Erythroblast (primary cell): Measurements from ENCODE around the gene IST1.

Experiments used
- GATA1 ChIP-seq: IDR thresholded peaks from 2 replicates; pipeline ENCODE4 v1.6.1; 2011; ENCODE audit warnings: low read depth, mild to moderate bottlenecking, control low read depth, low read length, moderate library complexity
- POLR2A ChIP-seq: IDR thresholded peaks from 2 replicates; pipeline ENCODE4 v1.6.1; 2011; ENCODE audit warnings: mild to moderate bottlenecking, low read length

DNA sequence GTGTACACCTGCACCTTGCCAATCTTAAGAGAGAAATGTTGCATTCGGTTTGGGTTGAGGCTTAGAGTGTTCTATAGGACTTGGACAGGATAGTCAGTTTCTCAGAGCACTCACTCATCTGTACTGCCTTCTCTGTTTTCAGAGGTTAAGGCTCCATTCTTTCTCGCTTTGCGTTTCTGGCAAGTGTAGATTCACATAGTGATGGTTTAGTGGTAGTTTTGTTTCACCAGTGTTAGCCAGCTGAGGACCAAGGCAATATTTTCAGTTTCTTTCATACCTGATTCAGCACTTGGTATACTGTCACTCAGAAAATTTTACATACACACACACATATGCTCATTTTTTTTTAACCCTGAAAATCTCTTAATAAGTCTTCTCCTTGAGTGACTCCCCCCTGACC is 48.2 kb upstream of the IST1 start:
- TF ChIP-seq POLR2A (no peak), GATA1 (no peak)
